ENCODE measurements around the gene VASH2.
"Not testable (repeated sequence)": the region's sequence is repeated elsewhere in the genome, so short reads cannot be mapped to it uniquely, and the experiment has no call there.

VASH2 gene

DNA sequence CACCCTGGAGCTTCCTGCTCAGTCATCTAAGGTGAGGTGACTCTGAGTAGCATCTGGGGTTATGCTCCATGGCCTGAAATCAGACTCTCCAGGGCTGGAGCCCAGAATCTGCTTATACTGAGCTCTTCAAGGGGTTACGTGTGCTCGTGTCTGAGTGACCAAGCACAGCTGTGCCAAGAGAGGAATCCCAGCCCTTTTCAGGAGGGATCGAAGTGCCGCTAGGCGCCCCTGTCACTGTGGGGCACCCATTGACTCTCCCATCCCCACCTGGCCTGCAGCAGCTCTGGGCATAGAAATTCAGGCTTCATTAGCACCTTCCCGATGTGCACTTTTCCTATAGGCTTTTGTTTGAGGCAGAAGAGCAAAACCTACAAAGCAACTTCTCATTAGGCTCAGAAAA, 13.8 kb downstream of the VASH2 start:
- DNase-seq (ENCODE audit: low read depth) = no peak
- TF ChIP-seq, protein P1, sequence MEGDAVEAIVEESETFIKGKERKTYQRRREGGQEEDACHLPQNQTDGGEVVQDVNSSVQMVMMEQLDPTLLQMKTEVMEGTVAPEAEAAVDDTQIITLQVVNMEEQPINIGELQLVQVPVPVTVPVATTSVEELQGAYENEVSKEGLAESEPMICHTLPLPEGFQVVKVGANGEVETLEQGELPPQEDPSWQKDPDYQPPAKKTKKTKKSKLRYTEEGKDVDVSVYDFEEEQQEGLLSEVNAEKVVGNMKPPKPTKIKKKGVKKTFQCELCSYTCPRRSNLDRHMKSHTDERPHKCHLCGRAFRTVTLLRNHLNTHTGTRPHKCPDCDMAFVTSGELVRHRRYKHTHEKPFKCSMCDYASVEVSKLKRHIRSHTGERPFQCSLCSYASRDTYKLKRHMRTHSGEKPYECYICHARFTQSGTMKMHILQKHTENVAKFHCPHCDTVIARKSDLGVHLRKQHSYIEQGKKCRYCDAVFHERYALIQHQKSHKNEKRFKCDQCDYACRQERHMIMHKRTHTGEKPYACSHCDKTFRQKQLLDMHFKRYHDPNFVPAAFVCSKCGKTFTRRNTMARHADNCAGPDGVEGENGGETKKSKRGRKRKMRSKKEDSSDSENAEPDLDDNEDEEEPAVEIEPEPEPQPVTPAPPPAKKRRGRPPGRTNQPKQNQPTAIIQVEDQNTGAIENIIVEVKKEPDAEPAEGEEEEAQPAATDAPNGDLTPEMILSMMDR (IDR thresholded peaks at IDR 0.05; ENCODE audit: low read length, missing control alignments) = no peak
- H3K4me3 ChIP-seq (replicated peaks; ENCODE audit: low read depth, low read length) = no peak overlapping the region

DNA sequence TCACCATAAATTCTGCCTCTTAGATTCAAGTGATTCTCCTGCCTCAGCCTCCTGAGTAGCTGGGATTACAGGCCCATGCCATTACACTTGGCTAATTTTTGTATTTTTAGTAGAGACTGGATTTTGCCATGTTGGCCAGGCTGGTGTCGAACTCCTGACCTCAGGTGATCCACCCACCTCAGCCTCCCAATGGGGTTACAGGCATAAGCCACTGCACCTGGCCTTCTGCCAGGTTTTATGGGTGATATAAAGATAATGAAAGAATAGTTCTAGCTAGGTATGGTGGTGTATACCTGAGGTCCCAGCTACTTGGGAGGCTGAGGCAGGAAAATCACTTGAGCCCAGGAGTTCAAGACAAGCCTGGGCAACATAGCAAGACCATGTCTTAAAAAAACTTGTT, 14.7 kb downstream of the VASH2 start:
- not testable (repeated sequence) for DNase-seq (ENCODE audit: low read depth); H3K4me3 ChIP-seq (replicated peaks; ENCODE audit: low read depth, low read length)

DNA sequence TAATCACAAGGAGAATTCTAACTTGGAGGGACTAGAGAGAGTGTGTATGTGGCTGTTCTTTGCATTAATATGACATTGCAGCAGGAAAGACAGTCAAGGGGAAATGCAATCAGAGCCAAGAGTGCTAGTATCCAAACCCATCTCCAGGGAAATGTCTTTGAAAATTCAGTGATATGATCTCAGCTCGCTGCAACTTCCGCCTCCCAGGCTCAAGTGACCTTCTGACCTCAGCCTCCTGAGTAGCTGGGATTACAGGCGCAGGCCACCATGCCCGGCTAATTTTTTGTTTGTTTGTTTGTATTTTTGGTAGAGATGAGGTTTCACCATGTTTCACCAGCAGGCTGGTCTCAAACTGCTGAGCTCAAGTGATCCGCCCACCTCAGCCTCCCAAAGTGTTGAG, 16.3 kb downstream of the VASH2 start:
- H3K4me3 ChIP-seq (replicated peaks; ENCODE audit: low read depth, low read length) = no peak overlapping the region
- TF ChIP-seq, protein P1 (IDR thresholded peaks at IDR 0.05; ENCODE audit: low read length, missing control alignments) = no peak
- DNase-seq (ENCODE audit: low read depth) = no peak

GRCh38 chr1:212967801-212968200, 17.5 kb downstream of the VASH2 start:
- no peak overlapping the region for H3K4me3 ChIP-seq (replicated peaks; ENCODE audit: low read depth, low read length)
- DNase-seq (ENCODE audit: low read depth) = peak; percentile 43
- TF ChIP-seq, protein P1 (IDR thresholded peaks at IDR 0.05; ENCODE audit: low read length, missing control alignments) = peak; percentile 61

DNA sequence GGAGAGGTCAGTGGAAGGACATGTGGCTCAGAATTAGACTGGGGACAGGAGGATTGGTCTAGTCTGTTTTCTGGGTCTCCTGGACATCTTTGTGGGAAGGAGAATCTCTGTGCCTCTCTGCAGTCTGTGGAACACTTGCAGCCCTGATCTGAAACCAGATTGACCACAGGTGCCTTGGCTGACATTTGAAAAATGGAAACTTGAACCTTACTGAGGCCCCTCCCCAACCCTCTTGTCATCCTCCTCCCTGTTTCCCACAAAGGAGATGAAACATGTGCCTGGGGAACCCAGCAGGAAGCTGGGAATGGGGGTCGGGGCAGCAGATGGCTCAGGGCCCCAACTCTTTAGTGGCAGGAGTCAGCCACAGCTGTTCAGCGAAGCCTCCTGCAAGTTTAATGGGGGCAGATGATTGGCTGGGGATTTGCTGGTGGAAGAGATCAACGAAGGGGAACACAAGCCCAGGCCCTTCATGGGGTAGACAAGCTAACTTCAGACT, 18.1 kb downstream of the VASH2 start:
- no peak overlapping the region for H3K4me3 ChIP-seq (replicated peaks; ENCODE audit: low read depth, low read length)
- TF ChIP-seq, protein P1 (IDR thresholded peaks at IDR 0.05; ENCODE audit: low read length, missing control alignments) = no peak
- DNase-seq (ENCODE audit: low read depth) = no peak

DNA sequence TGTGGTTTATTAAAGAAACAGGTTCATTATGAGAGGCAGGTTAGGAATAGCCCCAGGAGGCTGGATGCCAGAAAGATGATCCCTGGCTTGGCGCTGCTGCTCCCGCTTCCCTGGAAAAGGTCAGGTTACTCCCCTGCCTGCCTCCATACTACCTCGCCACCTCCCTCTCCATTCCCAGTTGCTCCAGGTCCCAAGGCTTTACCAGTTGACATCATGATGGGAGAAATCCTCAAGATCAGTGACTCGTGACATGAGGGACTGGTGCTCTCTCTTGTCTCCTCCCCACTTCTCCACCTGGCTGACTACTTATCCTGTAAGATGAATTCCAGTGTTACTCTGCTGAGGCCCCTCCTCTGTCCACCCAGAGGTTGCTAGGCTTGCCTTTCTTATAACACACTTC, 19.7 kb downstream of the VASH2 start:
- TF ChIP-seq, protein P1 (IDR thresholded peaks at IDR 0.05; ENCODE audit: low read length, missing control alignments) = no peak
- no peak for DNase-seq (ENCODE audit: low read depth)
- no peak overlapping the region for H3K4me3 ChIP-seq (replicated peaks; ENCODE audit: low read depth, low read length)

- TF ChIP-seq, protein P1 (IDR thresholded peaks at IDR 0.05; ENCODE audit: low read length, missing control alignments) = no peak
- no peak overlapping the region for H3K4me3 ChIP-seq (replicated peaks; ENCODE audit: low read depth, low read length)
- no peak for DNase-seq (ENCODE audit: low read depth)
Observed at GRCh38 chr1:212971312-212971711, 21.0 kb downstream of the VASH2 start.

All from fibroblast of pulmonary artery (primary cell).